Activated naive CD4-positive, alpha-beta T cell (primary cell): ENCODE results near the gene TTLL7.

ENCODE experiments used
- DNase-seq, 4 experiments: peaks; one replicate each; lab custom pipeline; 2025; lab: John Stamatoyannopoulos, UW

TTLL7 gene

DNA sequence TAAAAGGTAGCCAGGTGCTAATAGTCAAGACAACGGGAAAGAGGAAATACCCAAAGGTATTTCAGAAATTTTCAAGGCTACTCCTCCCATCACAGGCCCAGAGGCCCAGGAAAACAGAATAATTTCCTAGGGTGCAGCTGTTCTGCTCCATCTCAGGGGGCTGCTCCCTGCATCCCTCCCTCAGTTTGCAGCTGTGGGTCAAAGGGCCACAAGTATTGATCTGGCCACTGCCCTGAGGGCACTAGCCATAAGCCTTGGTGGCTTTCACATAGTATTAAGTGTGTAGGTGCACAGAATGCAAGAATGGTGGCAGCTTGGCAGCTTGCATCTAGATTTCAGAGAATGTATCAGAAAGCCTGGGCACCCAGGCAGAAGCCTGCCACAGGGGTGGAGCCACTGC, 179.5 kb downstream of the TTLL7 start:
- DNase-seq, result no peak

DNA sequence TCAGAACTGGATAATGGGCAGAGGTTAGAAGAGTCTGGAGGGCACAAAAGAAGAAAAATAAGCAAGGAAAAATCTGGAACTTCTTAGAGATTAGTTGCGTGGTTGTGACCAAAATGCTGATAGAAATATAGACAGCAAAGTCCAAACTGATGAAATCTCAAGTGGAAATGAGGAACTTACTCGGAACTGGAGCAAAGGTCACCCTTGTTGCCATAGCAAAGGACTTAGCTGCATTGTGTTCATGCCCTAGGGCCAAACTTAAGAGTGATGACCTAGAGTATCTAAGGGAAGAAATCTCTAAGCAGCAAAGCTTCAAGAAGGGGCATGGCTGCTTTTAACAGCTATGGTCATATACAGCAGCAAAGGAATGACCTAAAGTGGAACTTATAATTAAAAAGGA, 180.0 kb downstream of the TTLL7 start:
- DNase-seq, result no peak

DNA sequence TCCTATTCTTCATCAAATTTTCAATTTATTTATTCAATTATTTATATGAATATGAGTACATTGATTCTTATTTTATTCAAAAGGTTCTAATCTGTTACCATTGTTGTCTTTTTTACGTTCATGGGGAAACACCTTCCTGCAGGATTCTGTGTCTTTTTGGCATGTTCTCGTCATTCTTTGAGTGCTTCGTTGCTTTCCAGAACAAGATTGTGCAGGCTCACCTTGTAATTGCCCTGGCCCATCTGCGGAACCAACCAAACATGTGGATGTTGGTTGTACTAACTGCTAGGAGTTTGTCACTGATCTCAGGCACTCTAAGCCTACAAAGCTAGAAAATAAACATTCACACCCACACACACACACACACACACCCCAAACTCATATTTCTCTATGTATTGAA, 182.1 kb downstream of the TTLL7 start:
- DNase-seq, result no peak

DNA sequence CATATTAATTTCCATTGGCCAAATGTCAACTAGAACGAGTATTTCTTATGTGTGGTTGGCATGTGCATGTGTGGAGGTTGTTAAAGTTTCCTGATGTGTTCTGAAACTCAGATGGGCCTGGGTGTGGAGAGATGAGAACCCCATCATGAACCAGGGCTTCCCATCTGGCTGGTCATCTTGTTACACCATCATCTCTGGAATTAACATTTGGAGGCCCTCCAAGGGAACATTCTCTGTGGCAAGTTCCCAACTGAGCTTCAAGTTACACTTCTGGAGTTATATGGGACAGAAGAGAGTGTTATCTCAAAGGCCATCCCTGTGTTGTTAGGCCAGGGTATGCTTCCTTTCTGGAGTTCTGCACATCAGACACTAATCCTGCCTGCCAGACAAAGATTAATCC, 183.6 kb downstream of the TTLL7 start:
- DNase-seq, result no peak
